Left ventricle myocardium inferior (tissue), 1 donor: Measurements from ENCODE around the gene PEX14. TPM values are rescaled to one million over a fixed set of nuclear protein-coding genes. Genes with fewer than 3 reads are reported as not detected.

Experiments used
- DNase-seq: peaks from one replicate; pipeline ENCODE4 v3.0.0-alpha.2; 2020
- H3K27ac ChIP-seq: fragments of 200-600 bp; replicated peaks from 2 replicates; pipeline ENCODE4 v1.8.0; 2021
- H3K27me3 ChIP-seq: fragments of 200-600 bp; 2 replicates; pipeline ENCODE4 v1.8.0; 2021; ENCODE audit warnings: low read depth
- H3K36me3 ChIP-seq: fragments of 200-600 bp; 2 replicates; pipeline ENCODE4 v1.8.0; 2021
- H3K4me1 ChIP-seq: fragments of 200-600 bp; 2 replicates; pipeline ENCODE4 v1.8.0; 2021
- H3K4me3 ChIP-seq: fragments of 200-600 bp; 2 replicates; pipeline ENCODE4 v1.8.0; 2021; ENCODE audit warnings: mild to moderate bottlenecking, moderate library complexity
- H3K9me3 ChIP-seq: fragments of 200-600 bp; replicated peaks from 2 replicates; pipeline ENCODE4 v1.8.0; 2021
- CTCF ChIP-seq: fragments of 200-600 bp; IDR thresholded peaks from 2 replicates; pipeline ENCODE4 v1.8.0; 2021; ENCODE audit warnings: antibody characterized with exemption, mild to moderate bottlenecking, borderline replicate concordance
- intact Hi-C: fragments of 100-400 bp; cut with micrococcal nuclease; formaldehyde crosslinking; loops from one replicate; pipeline ENCODE4 v1.11.0; 2022
- total RNA-seq: library from RNA; stranded (reverse); fragmentation: NEBNext Ultra II Directional; extraction: Animal tissue kit (Norgen Biotek cat#: 25700); gene quantifications from one replicate; pipeline ENCODE4 v1.2.1, GENCODE V29; 2021
- donor health status: DM: no; HTN: yes; CAD: no; lungs with severe emphysema.

The PEX14 gene
- total RNA-seq, 1 donor from 2014 or later, result 20.8 TPM

- no peak for TF ChIP-seq CTCF
- no peak for DNase-seq
- H3K9me3 ChIP-seq, result no peaks in the 10 kb centered on the region
- H3K4me3 ChIP-seq, result no peak overlapping the region
- H3K27ac ChIP-seq, result peak overlapping the region; percentile 41
- no peaks in the 10 kb centered on the region for H3K27me3 ChIP-seq
- peaks cover 5% of the 10 kb centered on the region for H3K36me3 ChIP-seq
- intact Hi-C loops, result no loop called here
- peaks cover 63% of the 10 kb centered on the region for H3K4me1 ChIP-seq
Observed at GRCh38 chr1:10594595-10595223, 120.0 kb downstream of the PEX14 start.

DNA sequence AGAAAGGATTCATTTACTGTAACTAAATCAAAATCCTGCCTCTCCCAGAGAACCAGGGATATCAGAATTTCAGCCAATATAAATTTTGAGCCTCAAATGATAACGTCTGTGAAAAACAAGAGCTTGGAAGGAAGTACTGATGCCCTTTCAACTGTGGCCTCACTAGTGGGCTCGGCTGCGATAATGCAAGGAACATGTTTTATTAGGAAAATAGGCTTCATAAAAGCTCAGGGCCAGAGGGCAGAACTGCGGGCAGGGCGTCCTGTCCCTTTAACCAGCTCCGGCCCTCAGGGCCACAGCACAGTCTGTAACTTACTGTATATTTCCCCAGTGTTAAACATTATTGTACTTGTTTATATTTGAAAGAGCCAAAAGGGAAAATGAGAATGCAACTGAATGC is 122.0 kb downstream of the PEX14 start:
- TF ChIP-seq CTCF, result no peak
- intact Hi-C loops, result no loop called here
- Histone ChIP-seq H3K27ac (no peak overlapping the region), H3K27me3 (no peaks in the 10 kb centered on the region), H3K36me3 (peaks cover 8% of the 10 kb centered on the region), H3K9me3 (no peaks in the 10 kb centered on the region), H3K4me3 (no peak overlapping the region), H3K4me1 (peaks cover 60% of the 10 kb centered on the region)
- no peak for DNase-seq

GRCh38 chr1:10597492-10598388 is 123.0 kb downstream of the PEX14 start:
- intact Hi-C loops, result no loop called here
- no peaks in the 10 kb centered on the region for H3K9me3 ChIP-seq
- H3K27ac ChIP-seq, result no peak overlapping the region
- no peaks in the 10 kb centered on the region for H3K27me3 ChIP-seq
- TF ChIP-seq CTCF, result no peak
- peaks cover 8% of the 10 kb centered on the region for H3K36me3 ChIP-seq
- H3K4me1 ChIP-seq, result peaks cover 51% of the 10 kb centered on the region
- no peak overlapping the region for H3K4me3 ChIP-seq
- DNase-seq, result no peak

DNA sequence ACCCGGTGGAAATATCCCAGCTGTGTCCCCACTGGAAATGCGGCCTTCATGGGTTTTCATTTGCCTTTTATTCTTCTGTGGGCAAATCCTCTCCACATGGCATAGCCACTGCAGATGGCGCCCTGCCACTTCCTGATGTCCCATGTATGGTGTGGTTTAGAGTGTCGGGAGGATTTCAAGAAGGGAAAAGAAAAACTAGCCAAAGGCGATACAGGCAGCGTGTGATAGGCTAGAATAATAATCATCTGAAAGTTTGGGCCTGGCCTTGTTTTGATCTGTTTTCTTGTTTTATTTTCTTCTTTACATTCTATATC is 123.6 kb downstream of the PEX14 start:
- intact Hi-C loops, result no loop called here
- DNase-seq, result no peak
- no peaks in the 10 kb centered on the region for H3K9me3 ChIP-seq
- H3K27me3 ChIP-seq, result no peaks in the 10 kb centered on the region
- H3K4me3 ChIP-seq, result no peak overlapping the region
- TF ChIP-seq CTCF, result no peak
- H3K4me1 ChIP-seq, result peaks cover 45% of the 10 kb centered on the region
- H3K27ac ChIP-seq, result no peak overlapping the region
- H3K36me3 ChIP-seq, result peaks cover 8% of the 10 kb centered on the region

GRCh38 chr1:10599194-10599861 is 124.6 kb downstream of the PEX14 start:
- intact Hi-C loops, result no loop called here

More at GRCh38 chr1:10599194-10599861, 124.6 kb downstream of the PEX14 start:
- Histone ChIP-seq H3K4me3 (no peak overlapping the region), H3K36me3 (peaks cover 8% of the 10 kb centered on the region), H3K9me3 (no peaks in the 10 kb centered on the region), H3K27me3 (no peaks in the 10 kb centered on the region), H3K27ac (no peak overlapping the region), H3K4me1 (peaks cover 37% of the 10 kb centered on the region)
- TF ChIP-seq CTCF, result no peak
- no peak for DNase-seq
